GM18907 (cell line): ENCODE data around the gene UGT1A7.
"Not testable (repeated sequence)": the region's sequence is repeated elsewhere in the genome, so short reads cannot be mapped to it uniquely, and the experiment has no call there.

ENCODE experiments used
- ATAC-seq: cut with Tn5 transposase; IDR thresholded peaks from one replicate; pipeline ENCODE4 v1.9.1; 2021; ENCODE audit warnings: mild to moderate bottlenecking, moderate library complexity; ENCODE audit not compliant: unreplicated experiment

The UGT1A7 gene

GRCh38 chr2:233680361-233681045 lies 1.2 kb upstream of the UGT1A7 start:
- ATAC-seq: no peak

DNA sequence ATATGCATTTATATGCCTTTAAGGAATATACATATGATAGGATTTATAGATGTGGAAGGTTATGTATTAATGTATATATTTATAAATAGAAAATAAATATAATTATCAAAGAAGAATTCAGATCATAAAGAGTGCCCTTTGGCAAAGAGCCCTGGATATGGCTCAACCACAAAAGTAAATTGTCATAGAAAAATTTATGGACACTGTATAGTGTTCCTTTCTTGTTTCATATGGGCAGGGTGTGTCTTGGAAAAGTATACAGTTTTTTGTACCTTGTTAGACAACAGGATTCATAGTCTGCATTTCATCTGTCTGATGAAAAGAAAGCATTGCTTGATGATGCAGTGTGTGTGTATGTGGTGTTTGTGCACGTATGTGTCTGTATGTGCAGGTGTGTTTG lies 2.9 kb downstream of the UGT1A7 start:
- no peak for ATAC-seq

GRCh38 chr2:233686928-233687327 lies 5.2 kb downstream of the UGT1A7 start:
- ATAC-seq: no peak

DNA sequence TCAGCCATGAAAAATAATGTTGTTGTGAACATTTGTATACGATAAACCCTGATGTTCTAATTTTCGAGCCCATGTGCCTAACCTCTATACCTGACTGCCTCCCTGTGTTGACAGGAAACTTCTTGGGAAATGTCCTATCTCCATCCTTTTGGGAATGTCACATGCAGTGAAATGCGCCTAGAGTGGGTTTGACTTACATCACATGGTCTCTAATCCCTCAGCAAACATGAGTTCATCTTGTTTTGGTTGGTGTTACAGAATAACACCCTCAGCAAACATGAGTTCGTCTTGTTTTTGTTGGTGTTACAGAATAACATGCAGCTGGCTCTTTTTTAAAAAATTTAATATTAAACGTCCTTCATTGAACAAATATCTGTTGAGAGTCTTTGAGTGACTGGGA lies 6.6 kb downstream of the UGT1A7 start:
- ATAC-seq: no peak

DNA sequence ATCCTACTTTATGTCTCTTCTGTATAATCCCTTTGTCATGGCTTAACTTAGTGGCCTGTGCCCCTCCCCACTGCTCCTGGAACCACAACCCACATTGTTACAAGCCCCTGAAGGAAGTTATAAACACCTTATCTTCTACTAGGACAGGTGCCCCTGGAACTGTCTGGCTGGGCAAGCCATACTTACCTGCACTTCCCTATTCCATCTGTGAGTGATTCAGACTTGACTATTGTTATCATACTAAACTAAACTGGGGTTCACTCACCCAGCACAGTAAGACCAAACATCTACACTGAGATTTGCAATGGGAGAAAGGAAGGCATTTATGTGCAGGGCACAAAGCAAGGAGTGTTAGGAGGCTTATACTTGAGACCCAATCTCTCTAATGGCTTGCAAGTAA lies 7.3 kb downstream of the UGT1A7 start:
- ATAC-seq: no peak

GRCh38 chr2:233689501-233689900 lies 7.8 kb downstream of the UGT1A7 start:
- ATAC-seq: no peak

- ATAC-seq: no peak
These were observed 8.7 kb downstream of the UGT1A7 start for GRCh38 chr2:233690444-233690843.

DNA sequence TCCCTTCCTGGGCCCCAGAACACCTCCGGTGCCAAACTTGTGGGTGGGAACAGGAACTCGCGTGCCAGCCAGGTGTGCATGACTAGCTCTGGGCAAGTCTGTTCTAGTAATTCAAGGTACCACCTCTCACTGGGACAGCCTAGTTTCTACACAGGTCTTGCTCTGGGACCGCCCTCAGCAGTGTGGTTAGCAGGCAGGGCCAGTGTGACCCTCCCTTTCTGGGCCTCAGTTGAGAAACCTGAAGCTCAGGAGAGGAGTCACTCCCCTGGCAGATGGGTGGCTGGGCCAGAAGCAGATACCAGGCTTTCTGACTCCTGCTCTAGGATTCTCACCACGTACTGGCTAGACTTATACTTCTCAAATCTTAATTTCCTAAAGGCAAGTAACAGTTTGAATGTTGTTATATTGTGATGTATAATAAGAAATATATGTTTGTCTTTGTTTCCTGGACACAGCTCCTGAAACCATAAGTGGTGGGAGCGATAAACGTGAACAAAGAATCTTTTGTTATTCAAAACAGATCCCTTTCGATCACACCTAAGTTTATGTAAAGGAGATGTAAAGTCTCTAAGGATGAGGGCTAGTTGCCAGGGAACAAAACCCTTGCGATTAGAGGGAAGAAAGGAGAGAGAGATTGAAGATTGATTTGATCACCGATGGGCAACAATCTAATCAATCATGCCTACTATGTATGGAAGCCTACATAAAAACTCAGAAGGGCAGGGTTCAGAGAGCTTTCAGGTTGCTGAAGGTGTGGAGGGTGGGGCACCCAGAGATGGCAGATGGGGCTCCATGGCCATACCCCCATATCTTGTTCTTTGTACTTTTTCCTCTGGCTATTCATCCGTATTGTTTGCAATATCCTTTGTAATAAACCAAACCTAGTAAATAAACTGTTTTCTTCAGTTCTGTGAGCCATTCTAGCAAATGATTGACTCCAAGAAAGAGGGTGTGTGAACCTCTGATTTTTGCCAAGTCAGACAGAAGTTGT lies 10.0 kb downstream of the UGT1A7 start:
- no peak for ATAC-seq

DNA sequence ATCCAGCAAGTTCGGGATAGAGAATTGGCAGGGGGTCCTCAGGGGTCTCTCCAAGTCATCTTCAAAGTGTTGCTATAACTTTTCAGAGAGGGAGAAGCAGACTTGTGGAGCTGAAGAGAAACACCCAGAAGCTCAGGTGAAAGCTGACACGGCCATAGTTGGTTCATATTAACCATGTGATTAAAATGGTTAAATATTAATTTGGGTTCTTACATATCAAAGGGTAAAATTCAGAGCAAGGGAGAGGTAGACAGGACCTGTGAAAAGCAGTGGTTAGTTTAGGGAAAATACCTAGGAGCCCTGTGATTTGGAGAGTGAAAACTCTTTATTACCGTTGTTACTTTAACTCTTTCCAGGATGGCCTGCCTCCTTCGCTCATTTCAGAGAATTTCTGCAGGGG lies 10.9 kb downstream of the UGT1A7 start, which contains the start of gene UGT1A6:
Gene UGT1A6 (plus strand): TSS at position 243 of the 400 bp plus-strand sequence. CDS start 115 bp downstream, at position 358.
- ATAC-seq: no peak

DNA sequence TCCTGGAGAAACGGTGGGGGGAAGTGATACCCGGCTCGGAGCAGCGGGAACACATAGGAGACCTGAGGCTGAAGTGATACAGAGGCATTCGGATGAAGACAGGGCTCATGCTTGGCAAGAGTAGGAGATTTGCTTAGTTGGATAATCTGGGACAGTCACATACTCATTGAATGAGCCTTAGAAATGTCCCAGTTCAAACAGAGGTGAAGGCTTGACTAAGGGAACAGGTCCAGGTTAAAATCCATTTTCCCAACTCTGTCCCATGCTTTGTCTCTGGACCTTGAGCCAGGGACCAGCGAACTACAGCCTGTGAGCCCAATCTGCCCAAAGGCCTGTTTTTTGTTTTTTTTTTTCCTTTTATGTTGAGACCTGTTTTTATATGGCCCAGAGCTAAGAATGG lies 12.3 kb downstream of the UGT1A7 start:
- no peak for ATAC-seq

DNA sequence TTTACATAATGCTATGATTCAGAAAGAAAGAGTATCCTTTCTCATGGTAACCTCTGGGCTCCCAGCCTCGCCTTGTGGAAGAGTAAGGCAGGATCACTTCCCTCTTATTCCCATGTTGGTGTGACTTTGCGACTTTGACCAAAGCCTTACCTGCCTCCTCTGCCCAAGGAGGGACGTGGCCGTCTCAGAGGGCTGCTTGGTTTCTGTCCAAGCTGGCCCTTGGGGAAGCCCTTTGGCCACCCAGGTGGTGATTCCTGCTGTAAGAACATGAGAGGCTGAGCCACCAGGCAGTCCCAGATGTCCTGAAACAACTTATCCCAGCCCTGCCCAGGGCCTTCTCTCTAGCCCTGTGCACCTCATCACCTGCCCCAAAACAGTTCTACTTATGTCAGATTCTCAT lies 17.0 kb downstream of the UGT1A7 start:
- no peak for ATAC-seq

DNA sequence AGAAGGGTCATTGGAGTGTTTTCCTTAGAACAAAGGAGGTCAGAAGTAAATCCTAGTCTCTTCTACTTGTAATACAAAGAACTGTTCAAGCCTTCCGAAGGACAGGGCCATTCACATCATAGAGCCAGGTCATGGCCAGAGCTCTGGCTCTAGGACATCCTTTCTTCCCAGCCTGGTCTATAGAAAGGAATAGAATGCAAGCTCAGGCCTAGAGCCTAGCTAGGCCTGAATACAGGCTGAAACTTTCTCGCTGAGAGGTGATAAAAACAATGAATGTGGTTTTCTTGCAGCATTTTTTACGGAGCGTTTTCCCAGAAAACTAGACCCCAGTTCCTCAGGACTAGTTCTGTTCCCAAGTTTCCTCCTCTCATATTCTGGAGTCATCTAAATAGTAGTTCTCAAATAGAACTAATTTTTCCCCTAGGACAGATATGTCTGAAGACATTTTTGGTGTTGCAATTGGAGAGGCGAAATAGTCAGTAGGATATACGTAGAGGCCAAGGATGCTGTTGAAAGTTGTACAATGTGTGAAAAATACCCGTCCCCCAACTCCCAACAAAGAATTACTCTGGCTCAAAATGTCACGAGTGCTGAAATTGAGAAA lies 17.8 kb downstream of the UGT1A7 start:
- no peak for ATAC-seq

DNA sequence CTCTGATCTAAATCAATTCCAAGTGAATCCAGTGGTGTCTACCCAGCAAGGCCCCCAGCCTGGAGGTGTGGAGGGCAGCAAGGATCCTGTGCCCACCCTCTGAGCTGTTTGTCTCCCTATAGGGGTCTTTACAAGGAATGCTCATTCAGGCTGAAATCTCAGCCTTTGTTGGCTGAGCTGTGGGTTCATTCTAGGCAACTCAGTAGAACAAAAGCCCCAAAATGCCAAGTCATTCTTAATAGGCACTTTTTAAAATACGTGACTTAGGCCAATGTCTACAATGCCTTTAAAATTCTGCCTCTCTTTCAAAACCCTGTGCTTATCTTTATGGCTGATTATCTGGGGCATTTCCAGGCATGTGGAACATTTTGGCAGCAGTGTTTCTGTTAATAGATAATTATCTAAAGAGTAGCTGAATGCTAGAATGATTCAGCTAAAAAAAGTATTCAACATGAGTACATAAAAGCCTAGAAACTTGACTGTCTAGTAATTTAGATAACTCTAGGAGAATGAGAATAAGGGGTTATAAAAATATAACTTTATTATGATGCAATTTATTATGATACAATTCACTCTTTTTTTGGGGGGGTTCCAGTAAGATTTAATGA lies 18.4 kb downstream of the UGT1A7 start:
- no peak for ATAC-seq

GRCh38 chr2:233700842-233701241 lies 19.1 kb downstream of the UGT1A7 start:
- ATAC-seq: not testable (repeated sequence)

DNA sequence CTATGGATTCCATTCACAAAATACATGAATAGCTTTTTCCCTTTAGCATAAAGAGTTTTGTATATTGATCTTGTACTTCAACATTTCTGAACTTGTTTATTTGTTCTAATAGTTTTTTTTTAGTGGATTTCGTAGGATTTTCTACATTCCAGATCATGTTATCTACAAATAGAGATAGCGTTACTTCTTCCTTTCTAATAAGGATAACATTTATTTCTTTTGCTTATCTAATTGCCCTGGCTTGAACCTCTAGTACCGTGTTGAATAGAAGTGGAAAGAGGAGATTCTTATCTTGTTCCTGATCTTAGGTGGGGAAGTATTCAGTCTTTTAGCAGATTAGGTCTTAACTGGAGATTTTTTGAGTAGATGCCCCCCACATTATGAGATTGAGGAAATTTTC lies 20.5 kb downstream of the UGT1A7 start:
- no peak for ATAC-seq

- ATAC-seq: no peak
These were observed 24.3 kb downstream of the UGT1A7 start for GRCh38 chr2:233705911-233706506.

GRCh38 chr2:233706720-233707119 lies 25.0 kb downstream of the UGT1A7 start:
- no peak for ATAC-seq

- no peak for ATAC-seq
These were observed 26.4 kb downstream of the UGT1A7 start for GRCh38 chr2:233707940-233708644.

GRCh38 chr2:233708942-233709341 lies 27.2 kb downstream of the UGT1A7 start:
- ATAC-seq: no peak
